Lower lobe of right lung (tissue), 2 donors: ENCODE results near the gene LPCAT3. TPM values are rescaled to one million over a fixed set of nuclear protein-coding genes. Genes with fewer than 3 reads are reported as not detected.
"Not testable (repeated sequence)": the region's sequence is repeated elsewhere in the genome, so short reads cannot be mapped to it uniquely, and the experiment has no call there.

Source experiments
- ATAC-seq, 2 donors: fragments of 200-7000 bp; cut with Tn5 transposase; one replicate each; pipeline ENCODE4 v1.9.1; 2020 to 2022; ENCODE audit warnings: mild to moderate bottlenecking in 2 of 2, moderate library complexity in 2 of 2
- DNase-seq: peaks from one replicate; pipeline ENCODE4 v3.0.0-alpha.2; 2020
- H3K27ac ChIP-seq: fragments of 200-600 bp; one replicate; pipeline ENCODE4 v1.8.0; 2022
- H3K27me3 ChIP-seq: fragments of 200-600 bp; one replicate; pipeline ENCODE4 v1.8.0; 2022; ENCODE audit warnings: low read depth
- H3K36me3 ChIP-seq: fragments of 200-600 bp; one replicate; pipeline ENCODE4 v1.8.0; 2022; ENCODE audit warnings: mild to moderate bottlenecking
- H3K4me1 ChIP-seq: fragments of 200-600 bp; one replicate; pipeline ENCODE4 v1.8.0; 2022
- H3K4me3 ChIP-seq: fragments of 200-600 bp; one replicate; pipeline ENCODE4 v1.8.0; 2022; ENCODE audit warnings: mild to moderate bottlenecking
- H3K9me3 ChIP-seq: fragments of 200-600 bp; one replicate; pipeline ENCODE4 v1.8.0; 2022
- intact Hi-C: fragments of 100-400 bp; cut with DNase I; formaldehyde crosslinking; loops from one replicate; pipeline ENCODE4 v1.11.0; 2022
- total RNA-seq: library from RNA; stranded (reverse); fragmentation: NEBNext Ultra II Directional; extraction: Animal tissue kit (Norgen Biotek cat#: 25700); gene quantifications from one replicate; pipeline ENCODE4 v1.2.1, GENCODE V29; 2021
- TF ChIP-seq, protein P1 (sequence below): fragments of 200-600 bp; IDR thresholded peaks from one replicate; pipeline ENCODE4 v1.8.0; 2022; ENCODE audit warnings: antibody characterized with exemption, mild to moderate bottlenecking
- donor health status: DM: no; HTN: yes; CAD: no; lungs with severe emphysema.

The LPCAT3 gene
- total RNA-seq, 1 donor from 2014 or later, result 67.7 TPM

DNA sequence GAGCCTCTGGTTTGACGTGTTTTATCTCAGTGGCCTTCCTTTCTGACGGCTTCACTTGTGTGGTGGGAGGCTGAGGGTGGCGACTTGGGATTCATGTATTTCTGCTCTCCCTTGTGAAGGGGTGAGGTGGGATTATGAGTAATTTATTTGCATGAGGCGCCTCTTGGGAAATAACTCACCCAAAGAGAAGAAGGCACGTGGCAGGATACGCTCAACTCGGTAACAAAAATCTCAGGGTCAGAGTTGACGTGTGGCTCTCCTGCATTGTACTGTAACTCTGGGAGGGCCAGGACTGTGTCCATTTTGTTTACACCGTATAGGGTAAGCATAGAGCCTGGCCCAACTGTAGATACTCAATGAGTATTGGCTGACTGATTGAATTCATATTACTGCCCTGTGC is 27.6 kb upstream of the LPCAT3 start:
- H3K4me3 ChIP-seq, result no peak overlapping the region
- ATAC-seq, result no peak

DNA sequence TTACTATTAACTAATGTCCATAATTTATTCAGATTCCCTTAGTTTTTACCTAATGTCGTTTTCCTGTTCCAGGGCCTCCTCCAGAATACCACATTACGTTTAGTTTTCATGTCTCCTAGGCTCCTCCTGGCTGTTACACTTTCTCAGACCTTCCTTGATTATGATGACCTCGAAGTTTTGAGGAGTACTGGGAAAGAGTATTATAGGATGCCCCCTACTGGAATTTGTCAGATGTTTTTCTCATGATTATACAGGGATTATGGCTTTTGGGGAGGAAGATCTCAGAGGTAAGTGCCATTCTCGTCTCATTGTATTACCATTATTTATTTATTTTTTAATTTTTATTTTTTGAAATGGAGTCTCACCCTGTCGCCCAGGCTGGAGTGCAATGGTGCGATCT is 24.6 kb upstream of the LPCAT3 start:
- no peak overlapping the region for H3K27ac ChIP-seq
- peak; percentile 83 to 89 for ATAC-seq
- intact Hi-C loops, result no loop called here
- TF ChIP-seq, protein P1, sequence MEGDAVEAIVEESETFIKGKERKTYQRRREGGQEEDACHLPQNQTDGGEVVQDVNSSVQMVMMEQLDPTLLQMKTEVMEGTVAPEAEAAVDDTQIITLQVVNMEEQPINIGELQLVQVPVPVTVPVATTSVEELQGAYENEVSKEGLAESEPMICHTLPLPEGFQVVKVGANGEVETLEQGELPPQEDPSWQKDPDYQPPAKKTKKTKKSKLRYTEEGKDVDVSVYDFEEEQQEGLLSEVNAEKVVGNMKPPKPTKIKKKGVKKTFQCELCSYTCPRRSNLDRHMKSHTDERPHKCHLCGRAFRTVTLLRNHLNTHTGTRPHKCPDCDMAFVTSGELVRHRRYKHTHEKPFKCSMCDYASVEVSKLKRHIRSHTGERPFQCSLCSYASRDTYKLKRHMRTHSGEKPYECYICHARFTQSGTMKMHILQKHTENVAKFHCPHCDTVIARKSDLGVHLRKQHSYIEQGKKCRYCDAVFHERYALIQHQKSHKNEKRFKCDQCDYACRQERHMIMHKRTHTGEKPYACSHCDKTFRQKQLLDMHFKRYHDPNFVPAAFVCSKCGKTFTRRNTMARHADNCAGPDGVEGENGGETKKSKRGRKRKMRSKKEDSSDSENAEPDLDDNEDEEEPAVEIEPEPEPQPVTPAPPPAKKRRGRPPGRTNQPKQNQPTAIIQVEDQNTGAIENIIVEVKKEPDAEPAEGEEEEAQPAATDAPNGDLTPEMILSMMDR, result peak; percentile 48
- H3K27me3 ChIP-seq, result no peaks in the 10 kb centered on the region
- no peak overlapping the region for H3K4me3 ChIP-seq
- H3K9me3 ChIP-seq, result no peaks in the 10 kb centered on the region
- H3K36me3 ChIP-seq, result no peaks in the 10 kb centered on the region
- peaks cover 4% of the 10 kb centered on the region for H3K4me1 ChIP-seq
- no peak for DNase-seq

More for the DNA sequence above, 27.6 kb upstream of the LPCAT3 start:
- H3K27me3 ChIP-seq, result no peaks in the 10 kb centered on the region
- peaks cover 4% of the 10 kb centered on the region for H3K4me1 ChIP-seq
- DNase-seq, result no peak
- TF ChIP-seq, protein P1, result no peak
- no peaks in the 10 kb centered on the region for H3K36me3 ChIP-seq
- H3K27ac ChIP-seq, result no peak overlapping the region
- intact Hi-C loops, result no loop called here
- no peaks in the 10 kb centered on the region for H3K9me3 ChIP-seq

DNA sequence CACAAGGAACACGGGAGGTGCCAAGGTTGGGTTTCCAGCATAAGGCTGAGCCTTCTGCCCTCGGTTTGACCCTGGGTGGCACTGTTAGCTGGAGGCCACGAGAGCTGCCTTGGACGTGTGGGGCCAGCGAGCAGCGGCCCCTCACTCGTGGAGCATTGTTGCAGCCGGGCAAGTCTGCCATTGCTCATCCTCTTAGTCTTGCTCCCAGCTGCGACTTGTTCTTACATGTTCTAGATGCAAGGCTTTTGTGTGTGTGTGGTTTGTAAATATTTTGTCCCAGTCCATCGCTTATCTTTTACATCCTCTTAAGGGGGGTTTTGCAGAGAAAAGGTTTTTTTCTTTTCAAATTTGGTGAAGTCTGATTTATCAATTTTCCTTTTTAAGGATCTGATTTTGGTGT is 21.1 kb upstream of the LPCAT3 start:
- Histone ChIP-seq H3K4me1 (no peaks in the 10 kb centered on the region), H3K27me3 (no peaks in the 10 kb centered on the region), H3K9me3 (no peaks in the 10 kb centered on the region), H3K27ac (no peak overlapping the region), H3K4me3 (no peak overlapping the region), H3K36me3 (no peaks in the 10 kb centered on the region)
- TF ChIP-seq, protein P1, result no peak
- intact Hi-C loops, result no loop called here
- DNase-seq (no peak), ATAC-seq (no peak)

DNA sequence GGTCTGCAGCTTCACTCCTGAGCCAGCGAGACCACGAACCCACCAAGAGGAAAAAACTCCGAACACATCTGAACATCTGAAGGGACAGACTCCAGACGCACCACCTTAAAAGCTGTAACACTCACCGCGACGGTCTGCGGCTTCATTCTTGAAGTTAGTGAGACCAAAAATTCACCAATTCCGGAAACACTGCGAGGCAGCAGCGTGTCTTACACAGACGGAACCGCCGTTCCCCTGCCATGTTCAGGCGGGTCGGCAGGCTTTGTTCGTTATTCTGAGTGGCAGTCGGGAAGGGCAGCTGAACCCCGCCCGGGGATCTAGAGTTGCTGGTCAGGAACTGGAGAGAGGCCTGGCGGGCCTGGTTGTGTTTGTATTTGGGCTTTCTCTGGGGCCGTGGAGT is 20.3 kb upstream of the LPCAT3 start:
- no peaks in the 10 kb centered on the region for H3K9me3 ChIP-seq
- no peak for ATAC-seq
- TF ChIP-seq, protein P1, result no peak

DNA sequence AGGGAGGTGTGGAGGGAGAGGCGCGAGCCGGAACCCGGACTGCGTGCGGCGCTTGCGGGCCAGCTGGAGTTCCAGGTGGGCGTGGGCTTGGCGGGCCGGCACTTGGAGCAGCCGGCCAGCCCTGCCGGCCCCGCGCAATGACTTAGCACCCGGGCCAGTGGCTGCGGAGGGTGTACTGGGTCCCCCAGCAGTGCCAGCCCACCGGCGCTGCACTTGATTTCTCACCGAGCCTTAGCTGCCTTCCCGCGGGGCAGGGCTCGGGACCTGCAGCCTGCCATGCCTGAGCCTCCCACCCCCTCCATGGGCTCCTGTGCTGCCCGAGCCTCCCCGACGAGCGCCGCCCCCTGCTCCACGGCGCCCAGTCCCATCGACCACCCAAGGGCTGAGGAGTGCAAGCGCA is 19.1 kb upstream of the LPCAT3 start:
- H3K27ac ChIP-seq, H3K27me3 ChIP-seq, ATAC-seq, H3K36me3 ChIP-seq, H3K4me1 ChIP-seq, H3K4me3 ChIP-seq, H3K9me3 ChIP-seq, intact Hi-C loops, DNase-seq: not testable (repeated sequence)

More for the DNA sequence above, 20.3 kb upstream of the LPCAT3 start:
- intact Hi-C loops, result no loop called here
- no peak for DNase-seq
- H3K4me3 ChIP-seq, result no peak overlapping the region
- no peaks in the 10 kb centered on the region for H3K27me3 ChIP-seq
- no peaks in the 10 kb centered on the region for H3K36me3 ChIP-seq
- H3K27ac ChIP-seq, result no peak overlapping the region
- H3K4me1 ChIP-seq, result no peaks in the 10 kb centered on the region

DNA sequence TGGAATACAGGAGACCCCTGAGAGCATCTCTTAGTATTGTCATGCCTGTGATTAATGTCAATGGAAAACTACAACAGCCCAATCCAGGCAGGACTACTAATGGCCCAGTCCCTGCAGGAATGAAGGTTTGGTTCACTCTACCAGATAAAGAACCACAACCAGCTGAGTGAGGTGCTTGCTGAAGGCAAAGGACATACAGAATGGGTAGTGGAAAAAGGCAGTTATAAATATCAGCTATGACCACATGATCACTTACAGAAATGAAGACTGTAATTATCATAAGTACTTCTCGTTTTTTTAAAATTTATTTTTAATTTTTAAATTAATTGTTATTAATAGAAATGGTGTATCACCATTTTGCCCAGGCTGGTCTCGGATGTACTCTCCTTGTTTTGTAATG is 17.2 kb upstream of the LPCAT3 start:
- Histone ChIP-seq H3K27me3 (no peaks in the 10 kb centered on the region), H3K4me1 (no peaks in the 10 kb centered on the region), H3K4me3 (no peak overlapping the region), H3K27ac (no peak overlapping the region), H3K9me3 (no peaks in the 10 kb centered on the region), H3K36me3 (no peaks in the 10 kb centered on the region)
- intact Hi-C loops, result no loop called here
- no peak for DNase-seq
- no peak for ATAC-seq
- TF ChIP-seq, protein P1, result no peak
